Measurements from ENCODE around the gene ACTL7A.

Gene ACTL7A

GRCh38 chr9:108903420-108904103 lies 41.5 kb downstream of the ACTL7A start:
- Histone ChIP-seq H3K36me3 (ENCODE audit: control insufficient read depth in 1 of 2, insufficient read depth in 2 of 2, low read length in 2 of 2) (peaks cover 71 to 87% of the 10 kb centered on the region in 2 donors), H3K4me1 (ENCODE audit: control insufficient read depth in 1 of 2, insufficient read depth in 2 of 2, low read length in 2 of 2) (no peaks in the 10 kb centered on the region), H3K4me3 (ENCODE audit: low read depth in 1 of 2, low read length in 2 of 2) (no peak overlapping the region), H3K9me3 (ENCODE audit: control insufficient read depth in 1 of 2, low read length in 2 of 2) (no peaks in the 10 kb centered on the region), H3K27me3 (ENCODE audit: low read depth, low read length) (no peaks in the 10 kb centered on the region), H3K27ac (ENCODE audit: low read length) (no peak overlapping the region)

- Histone ChIP-seq H3K4me3 (ENCODE audit: low read depth in 1 of 2, low read length in 2 of 2) (no peak overlapping the region), H3K36me3 (ENCODE audit: control insufficient read depth in 1 of 2, insufficient read depth in 2 of 2, low read length in 2 of 2) (peaks cover 74 to 86% of the 10 kb centered on the region in 2 donors), H3K27me3 (ENCODE audit: low read depth, low read length) (no peaks in the 10 kb centered on the region), H3K4me1 (ENCODE audit: control insufficient read depth in 1 of 2, insufficient read depth in 2 of 2, low read length in 2 of 2) (no peaks in the 10 kb centered on the region), H3K27ac (ENCODE audit: low read length) (no peak overlapping the region), H3K9me3 (ENCODE audit: control insufficient read depth in 1 of 2, low read length in 2 of 2) (no peaks in the 10 kb centered on the region)
Measured at GRCh38 chr9:108904161-108904560, 42.1 kb downstream of the ACTL7A start.

GRCh38 chr9:108905494-108905893 lies 43.4 kb downstream of the ACTL7A start:
- Histone ChIP-seq H3K4me1 (ENCODE audit: control insufficient read depth in 1 of 2, insufficient read depth in 2 of 2, low read length in 2 of 2) (no peaks in the 10 kb centered on the region), H3K4me3 (ENCODE audit: low read depth in 1 of 2, low read length in 2 of 2) (no peak overlapping the region), H3K27me3 (ENCODE audit: low read depth, low read length) (no peaks in the 10 kb centered on the region), H3K9me3 (ENCODE audit: control insufficient read depth in 1 of 2, low read length in 2 of 2) (no peaks in the 10 kb centered on the region), H3K27ac (ENCODE audit: low read length) (no peak overlapping the region), H3K36me3 (ENCODE audit: control insufficient read depth in 1 of 2, insufficient read depth in 2 of 2, low read length in 2 of 2) (peaks cover 67 to 80% of the 10 kb centered on the region in 2 donors)

GRCh38 chr9:108910402-108910801 lies 48.3 kb downstream of the ACTL7A start:
- no peaks in the 10 kb centered on the region for H3K27me3 ChIP-seq (ENCODE audit: low read depth, low read length)
- H3K9me3 ChIP-seq (ENCODE audit: control insufficient read depth in 1 of 2, low read length in 2 of 2), result no peaks in the 10 kb centered on the region
- no peak overlapping the region for H3K27ac ChIP-seq (ENCODE audit: low read length)
- peaks cover 63 to 80% of the 10 kb centered on the region in 2 donors for H3K36me3 ChIP-seq (ENCODE audit: control insufficient read depth in 1 of 2, insufficient read depth in 2 of 2, low read length in 2 of 2)
- H3K4me1 ChIP-seq (ENCODE audit: control insufficient read depth in 1 of 2, insufficient read depth in 2 of 2, low read length in 2 of 2), result no peaks in the 10 kb centered on the region
- H3K4me3 ChIP-seq (ENCODE audit: low read depth in 1 of 2, low read length in 2 of 2), result no peak overlapping the region

GRCh38 chr9:108910914-108911313 lies 48.8 kb downstream of the ACTL7A start:
- Histone ChIP-seq H3K9me3 (ENCODE audit: control insufficient read depth in 1 of 2, low read length in 2 of 2) (no peaks in the 10 kb centered on the region), H3K4me3 (ENCODE audit: low read depth in 1 of 2, low read length in 2 of 2) (no peak overlapping the region), H3K27ac (ENCODE audit: low read length) (no peak overlapping the region), H3K4me1 (ENCODE audit: control insufficient read depth in 1 of 2, insufficient read depth in 2 of 2, low read length in 2 of 2) (no peaks in the 10 kb centered on the region), H3K36me3 (ENCODE audit: control insufficient read depth in 1 of 2, insufficient read depth in 2 of 2, low read length in 2 of 2) (peaks cover 64 to 80% of the 10 kb centered on the region in 2 donors), H3K27me3 (ENCODE audit: low read depth, low read length) (no peaks in the 10 kb centered on the region)

GRCh38 chr9:108911820-108912219 lies 49.8 kb downstream of the ACTL7A start:
- peaks cover 59 to 75% of the 10 kb centered on the region in 2 donors for H3K36me3 ChIP-seq (ENCODE audit: control insufficient read depth in 1 of 2, insufficient read depth in 2 of 2, low read length in 2 of 2)

More at GRCh38 chr9:108911820-108912219, 49.8 kb downstream of the ACTL7A start:
- H3K9me3 ChIP-seq (ENCODE audit: control insufficient read depth in 1 of 2, low read length in 2 of 2), result no peaks in the 10 kb centered on the region
- no peaks in the 10 kb centered on the region for H3K27me3 ChIP-seq (ENCODE audit: low read depth, low read length)
- no peak overlapping the region for H3K4me3 ChIP-seq (ENCODE audit: low read depth in 1 of 2, low read length in 2 of 2)
- H3K27ac ChIP-seq (ENCODE audit: low read length), result no peak overlapping the region
- no peaks in the 10 kb centered on the region for H3K4me1 ChIP-seq (ENCODE audit: control insufficient read depth in 1 of 2, insufficient read depth in 2 of 2, low read length in 2 of 2)

All from muscle layer of duodenum (tissue), 2 donors.